HEK293 (cell line): ENCODE results near the gene CXCL16.

ENCODE experiments used
- CTCF ChIA-PET: fragments of 350-600 bp; formaldehyde crosslinking; extraction: SDS; loops from one replicate; lab custom pipeline; 2021; ENCODE audit warnings: antibody characterized with exemption; lab: Yijun Ruan, JAX
- POLR2A ChIA-PET: fragments of 300-600 bp; formaldehyde crosslinking; extraction: SDS; loops from one replicate; lab custom pipeline; 2020; ENCODE audit warnings: antibody characterized with exemption, inconsistent platforms; lab: Yijun Ruan, JAX
- H3K27ac ChIP-seq: fragments of 200-500 bp; sonication (Bioruptor generic); 2 replicates; pipeline ENCODE4 v1.5.1; 2014; ENCODE audit warnings: low read depth, low read length, control low read depth, inconsistent platforms; ENCODE audit errors: extremely low read depth
- H3K36me3 ChIP-seq, 2 experiments: fragments of 200-500 bp in 1 of 2; sonication (Bioruptor generic) in 1 of 2; 1 replicate in 1 of 2; 2 replicates in 1 of 2; pipeline ENCODE4 v1.5.1; 2014 to 2017; ENCODE audit warnings: inconsistent platforms in 2 of 2, low read length in 2 of 2; ENCODE audit not compliant: control insufficient read depth in 2 of 2, insufficient read depth in 1 of 2
- H3K4me1 ChIP-seq: fragments of 200-500 bp; sonication (Bioruptor generic); 2 replicates; pipeline ENCODE4 v1.5.1; 2014; ENCODE audit warnings: mild to moderate bottlenecking, low read length, inconsistent platforms; ENCODE audit not compliant: control insufficient read depth, insufficient read depth
- H3K4me3 ChIP-seq: 2 replicates; pipeline ENCODE4 v1.5.1; 2011; ENCODE audit warnings: low read depth, mild to moderate bottlenecking, control low read depth, low read length, moderate library complexity
- H3K9me3 ChIP-seq: fragments of 200-500 bp; sonication (Bioruptor generic); 2 replicates; pipeline ENCODE4 v1.5.1; 2014; ENCODE audit warnings: low read depth, low read length, inconsistent platforms; ENCODE audit not compliant: control insufficient read depth, insufficient read depth
- FEZF1 ChIP-seq: fragments of 450-650 bp; formaldehyde crosslinking; IDR thresholded peaks from 2 replicates; pipeline ENCODE4 v1.5.1; 2016; ENCODE audit warnings: missing biosample characterization, missing genetic modification characterization
- GLI2 ChIP-seq: fragments of 450-650 bp; formaldehyde crosslinking; IDR thresholded peaks from 2 replicates; pipeline ENCODE4; 2017; ENCODE audit warnings: missing biosample characterization, missing genetic modification characterization, low read depth, borderline replicate concordance
- GLIS1 ChIP-seq: fragments of 450-650 bp; formaldehyde crosslinking; IDR thresholded peaks from 2 replicates; pipeline ENCODE4 v1.5.1; 2016; ENCODE audit warnings: missing biosample characterization, missing genetic modification characterization
- MEIS1 ChIP-seq: sonication (generic); formaldehyde crosslinking; IDR thresholded peaks from 2 replicates; pipeline ENCODE4 v1.8.1; 2022; ENCODE audit warnings: missing genetic modification reagents, mild to moderate bottlenecking, borderline replicate concordance
- RBAK ChIP-seq: fragments of 450-650 bp; formaldehyde crosslinking; IDR thresholded peaks from 2 replicates; pipeline ENCODE4 v1.5.1; 2016; ENCODE audit warnings: missing biosample characterization, missing genetic modification characterization
- ZBTB10 ChIP-seq: fragments of 450-650 bp; formaldehyde crosslinking; IDR thresholded peaks from 2 replicates; pipeline ENCODE4 v1.5.1; 2016; ENCODE audit warnings: missing biosample characterization, missing genetic modification characterization
- ZBTB7A ChIP-seq: fragments of 450-650 bp; formaldehyde crosslinking; IDR thresholded peaks from 2 replicates; pipeline ENCODE4 v1.5.1; 2016; ENCODE audit warnings: low read depth, missing biosample characterization, missing genetic modification characterization
- ZEB2 ChIP-seq: fragments of 450-650 bp; formaldehyde crosslinking; IDR thresholded peaks from 2 replicates; pipeline ENCODE4 v1.5.1; 2016; ENCODE audit warnings: missing biosample characterization, missing genetic modification characterization
- ZNF211 ChIP-seq: fragments of 450-650 bp; formaldehyde crosslinking; IDR thresholded peaks from 2 replicates; pipeline ENCODE4 v1.5.1; 2016; ENCODE audit warnings: low read depth, missing biosample characterization, missing genetic modification characterization
- ZNF335 ChIP-seq: fragments of 450-650 bp; formaldehyde crosslinking; conservative IDR thresholded peaks from 2 replicates; pipeline ENCODE4 v1.5.1; 2016; ENCODE audit warnings: missing biosample characterization, missing genetic modification characterization
- ZNF433 ChIP-seq: fragments of 450-650 bp; formaldehyde crosslinking; IDR thresholded peaks from 2 replicates; pipeline ENCODE4 v1.5.1; 2016; ENCODE audit warnings: missing biosample characterization, missing genetic modification characterization, low read depth
- ZNF501 ChIP-seq: fragments of 450-650 bp; formaldehyde crosslinking; IDR thresholded peaks from 2 replicates; pipeline ENCODE4 v1.5.1; 2016; ENCODE audit warnings: missing biosample characterization, missing genetic modification characterization
- ZNF658 ChIP-seq: fragments of 450-650 bp; formaldehyde crosslinking; IDR thresholded peaks from 2 replicates; pipeline ENCODE4; 2016; ENCODE audit warnings: missing biosample characterization, missing genetic modification characterization
- ZNF777 ChIP-seq: fragments of 450-650 bp; formaldehyde crosslinking; IDR thresholded peaks from 2 replicates; pipeline ENCODE4 v1.5.1; 2017; ENCODE audit warnings: missing biosample characterization, missing genetic modification characterization, borderline replicate concordance
- ZNF792 ChIP-seq: fragments of 450-650 bp; formaldehyde crosslinking; IDR thresholded peaks from 2 replicates; pipeline ENCODE4 v1.5.1; 2016; ENCODE audit warnings: missing biosample characterization, missing genetic modification characterization
- ZNF843 ChIP-seq: fragments of 450-650 bp; formaldehyde crosslinking; IDR thresholded peaks from 2 replicates; pipeline ENCODE4 v1.5.1; 2016; ENCODE audit warnings: missing biosample characterization, missing genetic modification characterization
- TF ChIP-seq, protein P1 (sequence below): IDR thresholded peaks from 2 replicates; pipeline ENCODE4 v1.6.1; 2011; ENCODE audit warnings: mild to moderate bottlenecking, low read depth, low read length, borderline replicate concordance
- TF ChIP-seq, protein P2 (sequence below): sonication (generic); formaldehyde crosslinking; IDR thresholded peaks from 2 replicates; pipeline ENCODE4 v1.8.1; 2022; ENCODE audit warnings: mild to moderate bottlenecking, moderate library complexity, missing genetic modification reagents
- TF ChIP-seq, protein P3 (sequence below): fragments of 450-650 bp; formaldehyde crosslinking; IDR thresholded peaks from 2 replicates; pipeline ENCODE4 v1.5.1; 2017; ENCODE audit warnings: missing biosample characterization, missing genetic modification characterization

The CXCL16 gene

GRCh38 chr17:4739122-4740024 lies at the start of gene CXCL16, which contains the start of gene ZMYND15 (continued):
- TF ChIP-seq ZNF501 (tag by site-specific recombination): no peak
- no peak for TF ChIP-seq ZNF658 (tag by site-specific recombination)
- no peak for TF ChIP-seq GLI2 (tag by site-specific recombination)
- TF ChIP-seq ZNF433 (tag by site-specific recombination): no peak
- TF ChIP-seq MEIS1 (CRISPR knock-in tag): no peak
- no peak for TF ChIP-seq RBAK (tag by site-specific recombination)
- TF ChIP-seq, protein P1, sequence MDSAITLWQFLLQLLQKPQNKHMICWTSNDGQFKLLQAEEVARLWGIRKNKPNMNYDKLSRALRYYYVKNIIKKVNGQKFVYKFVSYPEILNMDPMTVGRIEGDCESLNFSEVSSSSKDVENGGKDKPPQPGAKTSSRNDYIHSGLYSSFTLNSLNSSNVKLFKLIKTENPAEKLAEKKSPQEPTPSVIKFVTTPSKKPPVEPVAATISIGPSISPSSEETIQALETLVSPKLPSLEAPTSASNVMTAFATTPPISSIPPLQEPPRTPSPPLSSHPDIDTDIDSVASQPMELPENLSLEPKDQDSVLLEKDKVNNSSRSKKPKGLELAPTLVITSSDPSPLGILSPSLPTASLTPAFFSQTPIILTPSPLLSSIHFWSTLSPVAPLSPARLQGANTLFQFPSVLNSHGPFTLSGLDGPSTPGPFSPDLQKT: no peak
- no peak for TF ChIP-seq FEZF1

- no peaks in the 10 kb centered on the region for H3K9me3 ChIP-seq
- CTCF ChIA-PET: interaction anchor here (0.6 to 4.9 kb wide), 40 partner anchors 10 to 846 kb away, joined by 3 to 37 read pairs (median 6); partner anchors contain the start of genes ARRB2, MED11, PELP1 and PLD2
- no peaks in the 10 kb centered on the region for H3K36me3 ChIP-seq
- peak within 1 kb of the TSS; percentile 62 for H3K4me3 ChIP-seq
- H3K4me1 ChIP-seq: peaks cover 4% of the 10 kb centered on the region
- peak within 1 kb of the TSS; percentile 96 for H3K27ac ChIP-seq
- POLR2A ChIA-PET: interaction anchor here (0.8 to 3.8 kb wide), 17 partner anchors 10 to 234 kb away, joined by 3 to 31 read pairs (median 4); partner anchors contain the start of genes ARRB2, MED11, MINK1 and MYBBP1A
- TF ChIP-seq ZNF843 (tag by site-specific recombination) (no peak), ZBTB10 (tag by site-specific recombination) (0 out of 2 replicates have a peak, but pooled peaks have one; percentile 16), ZNF335 (tag by site-specific recombination) (peak; percentile 70; the same call in 1 of the 2 replicates), ZNF792 (0 out of 2 replicates have a peak, but pooled peaks have one; percentile 7), GLIS1 (tag by site-specific recombination) (no peak), ZEB2 (tag by site-specific recombination) (no peak), ZBTB7A (tag by site-specific recombination) (no peak), ZNF777 (tag by site-specific recombination) (peak; percentile 15; the same call in 1 of the 2 replicates), ZNF211 (tag by site-specific recombination) (no peak)
- TF ChIP-seq, protein P2, sequence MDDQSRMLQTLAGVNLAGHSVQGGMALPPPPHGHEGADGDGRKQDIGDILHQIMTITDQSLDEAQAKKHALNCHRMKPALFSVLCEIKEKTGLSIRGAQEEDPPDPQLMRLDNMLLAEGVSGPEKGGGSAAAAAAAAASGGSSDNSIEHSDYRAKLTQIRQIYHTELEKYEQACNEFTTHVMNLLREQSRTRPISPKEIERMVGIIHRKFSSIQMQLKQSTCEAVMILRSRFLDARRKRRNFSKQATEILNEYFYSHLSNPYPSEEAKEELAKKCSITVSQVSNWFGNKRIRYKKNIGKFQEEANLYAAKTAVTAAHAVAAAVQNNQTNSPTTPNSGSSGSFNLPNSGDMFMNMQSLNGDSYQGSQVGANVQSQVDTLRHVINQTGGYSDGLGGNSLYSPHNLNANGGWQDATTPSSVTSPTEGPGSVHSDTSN: 0 out of 2 replicates have a peak, but pooled peaks have one; percentile 16
- TF ChIP-seq, protein P3, sequence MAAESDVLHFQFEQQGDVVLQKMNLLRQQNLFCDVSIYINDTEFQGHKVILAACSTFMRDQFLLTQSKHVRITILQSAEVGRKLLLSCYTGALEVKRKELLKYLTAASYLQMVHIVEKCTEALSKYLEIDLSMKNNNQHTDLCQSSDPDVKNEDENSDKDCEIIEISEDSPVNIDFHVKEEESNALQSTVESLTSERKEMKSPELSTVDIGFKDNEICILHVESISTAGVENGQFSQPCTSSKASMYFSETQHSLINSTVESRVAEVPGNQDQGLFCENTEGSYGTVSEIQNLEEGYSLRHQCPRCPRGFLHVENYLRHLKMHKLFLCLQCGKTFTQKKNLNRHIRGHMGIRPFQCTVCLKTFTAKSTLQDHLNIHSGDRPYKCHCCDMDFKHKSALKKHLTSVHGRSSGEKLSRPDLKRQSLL (tag by site-specific recombination): peak; percentile 52; the same call in 1 of the 2 replicates
Measured at GRCh38 chr17:4788807-4789700, 49.3 kb upstream of the CXCL16 start, which contains the start of gene GLTPD2. Gene GLTPD2 (plus strand): TSS chr17:4788964. CDS start chr17:4789012, 48 bp downstream.
